Ovary (tissue), 9 donors: ENCODE results near the gene FBXL16. TPM values are rescaled to one million over a fixed set of nuclear protein-coding genes. Genes with fewer than 3 reads are reported as not detected.
A peak's percentile ranks its signal among the peaks of the same experiment; 100 is the strongest.

Experiments used
- DNase-seq, 5 donors: peaks; one replicate each; pipeline ENCODE4 v3.0.0-alpha.2; 2019 to 2020
- H3K27ac ChIP-seq, 2 donors: fragments of 200-600 bp; one replicate each; pipeline versions ENCODE4 v1.5.1 to v1.8.0; 2019 to 2022
- H3K27me3 ChIP-seq: fragments of 200-600 bp; one replicate; pipeline ENCODE4 v1.8.0; 2022
- H3K36me3 ChIP-seq: fragments of 200-600 bp; sonication (generic); one replicate; pipeline ENCODE4 v1.5.1; 2019
- H3K4me1 ChIP-seq: one replicate; pipeline ENCODE4 v1.8.1; 2013; ENCODE audit warnings: mild to moderate bottlenecking, moderate library complexity; ENCODE audit not compliant: insufficient read depth
- H3K4me3 ChIP-seq: fragments of 200-600 bp; sonication (generic); one replicate; pipeline ENCODE4 v1.5.1; 2017
- H3K9me3 ChIP-seq, 2 donors: fragments of 200-600 bp in 1 of 2; sonication (generic) in 1 of 2; one replicate each; pipeline versions ENCODE4 v1.5.1 to v1.8.1; 2013 to 2019; ENCODE audit warnings: mild to moderate bottlenecking in 1 of 2, moderate library complexity in 1 of 2
- CTCF ChIP-seq, 3 donors: fragments of 450-650 bp in 2 of 3; fragments of 200-600 bp in 1 of 3; IDR thresholded peaks; one replicate each; pipeline versions ENCODE4 v1.5.1 to v1.8.0; 2016 to 2022; ENCODE audit warnings: antibody characterized with exemption in 3 of 3, mild to moderate bottlenecking in 1 of 3
- EP300 ChIP-seq: sonication (generic); formaldehyde crosslinking; IDR thresholded peaks from one replicate; pipeline ENCODE4 v1.6.1; 2017; ENCODE audit warnings: antibody characterized with exemption
- POLR2A ChIP-seq: fragments of 450-650 bp; IDR thresholded peaks from one replicate; pipeline ENCODE4 v1.6.1; 2017; ENCODE audit warnings: antibody characterized with exemption, mild to moderate bottlenecking, moderate library complexity
- WGBS, 3 donors: extraction: QIAGEN DNeasy Blood & Tissue Kit in 1 of 3; methylation state at CpG; one replicate each; pipeline versions ENCODE4 v1.1.5 to v1.1.7; 2013 to 2017; 5-methylcytosine and 5-hydroxymethylcytosine counted together
- intact Hi-C, 4 donors: fragments of 100-400 bp; cut with DNase I; formaldehyde crosslinking; loops; one replicate each; pipeline versions ENCODE4 v1.11.0 to v1.15.1; 2022 to 2023
- polyA plus RNA-seq, 2 donors: library from polyadenylated mRNA; stranded (reverse); fragments of 200-250 nt in 1 of 2; fragments of 350-450 nt in 1 of 2; fragmentation: Illumina TruSeq in 1 of 2; extraction: RNeasy Lipid Tissue Mini Kit (QIAGEN cat#74804) in 1 of 2; gene quantifications; one replicate each; pipeline ENCODE4 v1.2.3, GENCODE V29; 2013 to 2014
- total RNA-seq, 7 donors: library from RNA; depleted of rRNA in 2 of 7; stranded (reverse); fragments of >200 nt in 2 of 7; fragmentation: NEBNext Ultra II Directional in 3 of 7; extraction: Animal tissue kit (Norgen Biotek cat#: 25700) in 3 of 7; gene quantifications; one replicate each; pipeline versions ENCODE4 v1.1.0 to v1.2.4, GENCODE V29; 2016 to 2023
- donor health status: DM: no; HTN: no; CAD: no; lungs with moderate emphysema.
- donor health status: DM: no; HTN: no; CAD: no.
- donor health status: Bipolar disorder and iron deficiency.
- donor health status: DM: yes; HTN: yes; CAD: no.
- donor health status: DM: no; HTN: no; CAD: no.
- donor health status: DM: yes; HTN: yes; CAD: no.

The FBXL16 gene
- total and polyA plus RNA-seq, 9 donors: 0.22 to 2.5 (median 0.95) TPM; not detected in 1

- 89 to 92% (median 90%) methylated on average over 59 to 61 of the region's 61 CpGs for WGBS, 3 donors
- DNase-seq: peak; percentile 53 to 73 (median 68)
- Histone ChIP-seq H3K9me3 (no peaks in the 10 kb centered on the region), H3K27ac (no peak overlapping the region), H3K4me1 (peaks cover 34% of the 10 kb centered on the region), H3K27me3 (no peaks in the 10 kb centered on the region), H3K36me3 (no peaks in the 10 kb centered on the region), H3K4me3 (peak overlapping the region; percentile 59)
- intact Hi-C loops: no loop called here
- TF ChIP-seq EP300 (no peak), POLR2A (no peak), CTCF (IDR thresholded peaks at IDR 0.05) (no peak)
Observed at GRCh38 chr16:684961-685696, 20.5 kb downstream of the FBXL16 start.

- intact Hi-C loops: no loop called here
- no peaks in the 10 kb centered on the region for H3K27me3 ChIP-seq
- DNase-seq: peak; percentile 97 to 99 (median 98)
- peaks cover 30% of the 10 kb centered on the region for H3K4me1 ChIP-seq
- 1 to 7% (median 1%) methylated on average over 23 to 91 of the region's 91 CpGs for WGBS, 3 donors
- H3K9me3 ChIP-seq: no peaks in the 10 kb centered on the region
- H3K27ac ChIP-seq: peak within 1 kb of the TSS in 1 of 2 donors; percentile 36
- H3K36me3 ChIP-seq: no peaks in the 10 kb centered on the region
- no peak for TF ChIP-seq POLR2A
- no peak for TF ChIP-seq EP300
- TF ChIP-seq CTCF (IDR thresholded peaks at IDR 0.05): peak in 1 of 3 donors; percentile 13
- peak within 1 kb of the TSS; percentile 59 for H3K4me3 ChIP-seq
Observed at GRCh38 chr16:684071-684794, 21.4 kb downstream of the FBXL16 start, which contains the start of gene JMJD8. TSS of gene JMJD8 (minus strand) at chr16:684334. CDS start at chr16:684319, 15 bp downstream.

GRCh38 chr16:683396-684070, 22.1 kb downstream of the FBXL16 start:
- Histone ChIP-seq H3K36me3 (no peaks in the 10 kb centered on the region), H3K9me3 (no peaks in the 10 kb centered on the region), H3K4me1 (peaks cover 28% of the 10 kb centered on the region), H3K27ac (peak overlapping the region in 1 of 2 donors; percentile 36), H3K27me3 (no peaks in the 10 kb centered on the region), H3K4me3 (peak overlapping the region; percentile 59)
- peak in 4 of 5 donors; percentile 28 to 57 (median 54) for DNase-seq
- intact Hi-C loops: no loop called here
- TF ChIP-seq EP300 (no peak), POLR2A (no peak), CTCF (IDR thresholded peaks at IDR 0.05) (no peak)
- 10 to 18% (median 11%) methylated on average over 27 to 57 of the region's 57 CpGs for WGBS, 3 donors
